Retinal pigment epithelial cell (primary cell): Measurements from ENCODE around the gene NOTCH2.

Experiments
- DNase-seq: peaks from one replicate; pipeline ENCODE4 v3.0.0-alpha.2; 2010; ENCODE audit warnings: low read depth
- H3K4me3 ChIP-seq: 2 replicates; pipeline ENCODE4 v1.5.1; 2011; ENCODE audit warnings: mild to moderate bottlenecking, low read length, control low read depth, moderate library complexity
- CTCF ChIP-seq: conservative IDR thresholded peaks from 2 replicates; pipeline ENCODE4 v1.5.1; 2011; ENCODE audit warnings: low read depth, low read length, control low read depth, inconsistent platforms

NOTCH2 gene

DNA sequence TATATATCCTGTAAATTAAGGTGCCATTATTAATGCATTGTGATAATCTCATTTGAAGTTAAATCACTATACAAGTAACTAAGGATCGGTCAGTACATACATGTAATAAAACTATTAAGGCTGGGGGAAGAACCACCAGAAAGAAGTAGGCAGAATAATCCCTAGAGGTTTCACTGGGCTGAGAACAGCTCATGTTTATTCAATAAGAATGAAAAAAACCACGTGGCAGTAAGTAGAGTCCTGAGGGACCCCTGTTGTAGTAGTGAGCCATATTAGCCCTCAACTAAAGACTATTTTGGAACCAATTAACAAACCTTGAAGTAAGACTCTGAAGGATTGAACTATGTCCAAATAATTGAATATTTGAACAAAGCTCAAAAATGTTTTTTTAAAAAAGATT is 126.2 kb downstream of the NOTCH2 start:
- no peak overlapping the region for H3K4me3 ChIP-seq
- DNase-seq = no peak
- no peak for TF ChIP-seq CTCF

GRCh38 chr1:119941392-119941791 is 128.1 kb downstream of the NOTCH2 start:
- H3K4me3 ChIP-seq = no peak overlapping the region
- no peak for DNase-seq
- no peak for TF ChIP-seq CTCF

DNA sequence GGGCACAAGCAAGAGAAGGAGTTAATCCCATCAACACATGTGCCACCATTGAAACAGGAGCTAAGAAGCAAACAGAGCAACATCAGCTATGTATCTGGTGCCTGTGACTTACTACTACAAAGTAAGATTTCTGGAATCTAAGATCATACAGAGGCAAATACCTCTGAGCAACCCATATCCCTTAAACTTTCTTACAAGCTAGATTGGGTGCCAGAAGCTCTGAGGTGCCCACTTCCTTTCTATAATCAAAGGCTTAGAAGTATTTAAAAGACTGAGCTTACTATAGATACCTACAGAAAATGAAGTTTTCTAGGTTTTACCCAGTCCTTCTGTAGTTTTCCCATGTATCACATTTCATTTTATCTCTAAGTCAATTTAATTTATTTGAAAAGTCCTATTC is 128.8 kb downstream of the NOTCH2 start:
- no peak for DNase-seq
- no peak for TF ChIP-seq CTCF
- no peak overlapping the region for H3K4me3 ChIP-seq

DNA sequence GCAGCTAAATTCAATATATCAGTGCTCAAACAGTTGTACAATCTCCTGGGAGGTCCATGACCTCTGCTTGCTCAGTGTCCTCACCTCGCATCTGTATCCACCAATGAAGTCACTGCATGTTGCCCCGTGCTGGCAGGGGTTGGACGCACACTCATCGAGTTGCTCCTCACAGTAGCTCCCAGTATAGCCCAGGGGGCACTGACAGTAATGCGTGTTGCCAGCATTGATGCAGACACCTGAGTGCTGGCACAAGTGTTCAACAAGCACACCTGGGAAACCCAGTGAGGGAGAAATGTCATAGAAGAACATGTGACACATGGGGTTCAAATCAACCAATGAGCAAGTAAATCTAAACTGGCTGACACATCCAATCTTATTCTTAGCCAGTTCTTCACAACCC is 132.3 kb downstream of the NOTCH2 start:
- no peak overlapping the region for H3K4me3 ChIP-seq
- TF ChIP-seq CTCF = no peak
- no peak for DNase-seq

DNA sequence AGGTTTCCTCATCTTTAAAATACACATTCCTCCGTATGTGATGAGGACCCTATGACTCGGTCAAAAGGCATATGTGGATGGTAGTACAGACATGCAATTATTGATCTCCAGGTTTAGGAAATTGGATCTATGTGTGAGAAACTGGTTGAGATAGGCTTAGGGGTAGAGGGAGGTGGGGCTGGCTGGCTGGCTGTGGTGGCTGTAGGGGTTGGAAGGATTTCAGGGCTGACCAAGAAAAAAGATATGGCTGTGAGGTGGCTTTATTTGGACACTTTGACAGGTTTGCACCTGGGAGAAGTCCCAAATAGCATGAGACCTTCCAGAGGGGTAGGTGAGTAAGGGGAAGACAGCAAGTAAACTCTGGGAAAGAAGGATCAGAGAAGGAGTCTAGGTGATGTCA is 133.5 kb downstream of the NOTCH2 start:
- no peak for DNase-seq
- H3K4me3 ChIP-seq = no peak overlapping the region
- TF ChIP-seq CTCF = no peak

DNA sequence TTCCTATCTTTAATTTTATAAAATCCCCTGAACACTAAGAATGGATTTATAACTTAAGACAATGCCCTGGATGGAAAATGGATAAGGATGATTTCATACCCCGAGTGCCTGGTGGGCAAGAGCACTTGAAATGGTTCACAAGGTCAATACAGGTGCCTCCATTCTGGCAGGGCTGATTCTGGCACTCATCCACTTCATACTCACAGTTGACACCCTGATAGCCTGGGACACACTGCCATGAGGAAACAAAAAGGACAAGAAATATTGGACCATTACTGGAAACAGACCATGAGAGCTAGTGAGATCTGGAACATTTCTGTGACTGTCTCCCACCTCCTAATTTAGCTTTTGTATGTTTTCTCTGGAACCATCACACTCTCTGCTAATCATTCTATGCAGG is 134.1 kb downstream of the NOTCH2 start:
- TF ChIP-seq CTCF = no peak
- no peak overlapping the region for H3K4me3 ChIP-seq
- DNase-seq = no peak

GRCh38 chr1:119933397-119933796 is 136.1 kb downstream of the NOTCH2 start:
- no peak overlapping the region for H3K4me3 ChIP-seq
- DNase-seq = no peak
- no peak for TF ChIP-seq CTCF
